ENCODE results near the gene RPGRIP1.
"Not testable (repeated sequence)": the region's sequence is repeated elsewhere in the genome, so short reads cannot be mapped to it uniquely, and the experiment has no call there.

Gene RPGRIP1

DNA sequence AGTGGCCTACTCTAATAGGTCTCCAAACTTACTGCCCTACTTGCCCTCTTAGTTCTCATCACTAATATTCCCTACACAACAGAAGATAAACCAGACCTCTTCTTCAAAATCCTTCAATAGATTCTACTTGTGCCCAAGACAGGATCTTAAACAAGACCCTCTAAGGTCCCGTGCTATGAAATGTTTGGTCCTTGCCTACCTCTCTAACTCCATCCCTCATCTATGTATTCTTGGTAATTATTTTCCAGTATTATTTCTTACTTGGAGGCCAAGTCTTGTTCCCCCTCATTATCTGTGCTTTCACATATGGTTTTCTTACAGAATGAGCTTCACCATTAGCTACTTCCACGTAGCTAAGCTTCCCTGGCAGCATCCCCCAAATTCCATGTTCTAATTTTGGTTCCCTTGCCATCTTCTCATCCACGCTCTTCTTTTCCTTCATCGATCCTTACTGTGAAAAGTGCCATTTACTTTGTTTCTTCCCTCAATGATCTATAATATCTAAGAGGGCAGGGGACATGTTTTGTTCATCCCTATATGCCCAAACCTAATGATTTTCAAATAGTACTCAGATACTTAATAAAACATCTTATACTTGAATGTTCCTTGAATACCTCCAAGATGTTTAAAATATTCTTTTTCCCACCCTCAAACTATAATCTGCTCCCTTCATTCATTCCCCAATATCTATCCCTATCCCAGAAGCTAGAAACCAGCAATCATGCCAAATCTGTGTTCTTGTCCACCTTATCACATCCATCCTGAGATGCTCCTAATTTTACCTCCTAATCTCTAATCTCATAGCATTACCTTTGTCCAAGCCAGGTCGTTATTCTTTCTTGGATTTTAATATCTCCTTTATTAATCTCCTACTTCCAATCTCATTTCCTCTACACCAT is 20.7 kb upstream of the RPGRIP1 start:
- no peak for DNase-seq

DNA sequence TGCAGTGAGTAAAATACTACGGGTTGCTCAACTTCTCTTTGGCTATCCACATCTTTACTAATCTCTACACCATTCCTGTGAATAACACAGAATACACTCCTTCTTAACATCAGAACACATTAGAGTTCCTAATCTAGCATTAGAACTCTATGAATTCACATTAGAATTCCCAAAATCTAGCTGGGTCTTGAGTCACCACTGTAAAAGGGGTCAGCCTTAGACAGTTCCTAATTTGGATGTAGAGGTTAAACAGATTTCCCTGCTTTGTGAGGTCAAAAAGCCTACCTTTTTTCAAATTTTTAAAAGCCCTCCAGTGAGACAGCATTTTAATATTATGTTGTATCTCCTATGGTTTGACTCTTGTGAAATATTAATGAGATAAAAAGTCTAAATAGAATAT is 18.1 kb upstream of the RPGRIP1 start:
- no peak for DNase-seq

DNA sequence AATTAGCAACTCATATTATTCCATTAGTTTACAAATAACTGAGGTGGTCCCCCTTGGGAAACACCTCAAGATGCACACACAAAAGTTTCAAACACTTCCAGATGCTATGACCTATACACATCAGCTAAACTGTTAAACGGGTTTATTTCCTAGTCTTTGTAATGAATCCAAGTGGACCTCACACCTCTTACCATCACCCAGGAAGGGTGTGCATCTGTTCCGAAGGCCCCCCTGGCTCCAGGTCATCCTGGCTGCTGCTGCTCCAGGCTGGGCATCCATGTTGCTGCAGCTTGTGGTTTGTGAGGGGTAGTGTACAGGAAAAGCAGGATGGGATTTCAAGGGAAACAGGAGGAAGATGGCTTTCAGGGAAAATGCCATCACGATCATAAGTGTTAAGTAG is 17.5 kb upstream of the RPGRIP1 start:
- no peak for DNase-seq

DNA sequence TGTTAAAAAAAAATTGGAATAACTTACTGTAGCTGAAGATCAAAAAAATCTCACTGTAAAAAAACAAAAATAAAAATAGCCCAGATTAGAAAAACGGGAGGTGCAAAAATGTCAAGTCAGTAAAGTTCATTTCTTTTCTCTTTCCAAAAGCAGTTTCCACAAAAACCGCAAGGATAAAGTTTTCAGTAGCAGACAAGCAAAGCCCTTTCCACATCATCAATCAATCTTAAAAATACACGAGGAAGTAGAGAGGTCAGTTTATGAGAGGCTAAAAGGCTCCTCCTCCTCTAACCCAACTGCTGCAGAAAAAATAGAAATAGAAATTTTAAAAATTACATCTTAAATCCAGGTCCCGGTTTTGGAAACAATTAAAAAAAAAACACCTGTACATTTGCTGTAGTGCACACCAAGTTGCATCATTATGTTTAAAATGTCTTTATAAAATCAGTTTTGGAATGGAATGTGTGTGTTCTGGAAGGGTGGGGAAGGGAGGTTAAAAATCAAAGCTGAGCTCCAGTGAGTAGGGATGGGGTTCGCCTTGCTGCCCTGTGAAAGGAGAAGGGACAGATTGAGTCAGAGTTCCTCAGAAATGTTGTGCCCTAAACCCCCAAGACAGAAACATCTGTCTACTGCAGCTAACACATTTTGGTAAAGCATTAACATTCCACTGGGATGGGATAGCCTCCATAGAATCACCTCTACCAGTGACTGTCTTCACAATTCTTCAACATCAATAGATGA is 16.4 kb upstream of the RPGRIP1 start:
- no peak for DNase-seq

DNA sequence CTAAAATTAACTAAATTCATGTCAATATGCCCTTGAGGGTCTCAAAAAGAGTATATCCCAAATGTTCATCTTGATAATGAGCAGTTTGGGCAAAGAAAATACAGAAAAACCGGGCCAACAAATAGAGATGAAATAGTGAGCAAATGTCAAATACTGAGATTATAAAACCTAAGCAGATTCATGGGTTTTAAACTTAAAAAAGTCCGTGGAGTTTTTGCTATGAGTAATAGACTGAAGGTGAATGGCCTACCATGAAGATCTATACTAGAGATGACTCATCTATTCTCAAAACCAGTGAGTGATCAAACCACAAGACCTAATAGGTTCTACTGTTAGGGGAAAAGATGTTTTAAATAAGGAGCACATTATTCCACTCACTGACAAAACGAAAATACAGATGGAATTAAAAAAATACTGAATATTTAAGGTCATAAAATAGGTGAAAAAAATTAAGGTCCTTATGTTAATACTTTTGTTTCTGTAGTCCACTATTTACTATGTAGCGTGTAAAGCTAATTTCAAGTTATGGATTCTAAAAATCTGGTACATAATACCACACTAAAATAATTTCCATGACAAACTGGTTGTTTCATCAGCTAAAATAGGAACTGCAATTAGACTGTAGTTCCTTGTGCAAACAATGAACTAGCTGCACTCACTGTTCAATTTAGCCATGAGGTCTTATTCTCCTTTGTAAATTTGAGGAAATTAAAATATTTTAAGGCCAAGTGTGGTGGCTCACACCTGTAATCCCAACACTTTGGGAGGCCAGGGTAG is 15.7 kb upstream of the RPGRIP1 start:
- DNase-seq: no peak

DNA sequence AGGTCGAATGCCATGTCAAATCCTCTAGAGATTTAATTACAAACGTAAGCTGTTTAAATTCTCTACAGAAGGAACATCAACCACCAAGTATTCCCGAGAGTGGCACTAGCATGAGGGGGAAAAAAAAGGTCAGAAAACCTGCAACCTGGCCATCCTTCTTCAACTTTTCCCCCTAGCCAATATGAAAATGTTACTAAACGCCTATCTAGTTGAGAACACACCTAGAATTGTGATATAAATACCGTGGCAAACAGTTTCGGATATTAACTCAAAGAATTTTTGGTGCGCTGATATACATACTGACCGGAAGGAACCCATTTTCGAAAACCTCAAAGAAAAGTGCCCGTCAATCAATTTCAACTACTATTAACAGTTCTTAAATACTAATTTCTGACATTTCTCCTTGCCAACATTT is 12.4 kb upstream of the RPGRIP1 start:
- DNase-seq: no peak

DNA sequence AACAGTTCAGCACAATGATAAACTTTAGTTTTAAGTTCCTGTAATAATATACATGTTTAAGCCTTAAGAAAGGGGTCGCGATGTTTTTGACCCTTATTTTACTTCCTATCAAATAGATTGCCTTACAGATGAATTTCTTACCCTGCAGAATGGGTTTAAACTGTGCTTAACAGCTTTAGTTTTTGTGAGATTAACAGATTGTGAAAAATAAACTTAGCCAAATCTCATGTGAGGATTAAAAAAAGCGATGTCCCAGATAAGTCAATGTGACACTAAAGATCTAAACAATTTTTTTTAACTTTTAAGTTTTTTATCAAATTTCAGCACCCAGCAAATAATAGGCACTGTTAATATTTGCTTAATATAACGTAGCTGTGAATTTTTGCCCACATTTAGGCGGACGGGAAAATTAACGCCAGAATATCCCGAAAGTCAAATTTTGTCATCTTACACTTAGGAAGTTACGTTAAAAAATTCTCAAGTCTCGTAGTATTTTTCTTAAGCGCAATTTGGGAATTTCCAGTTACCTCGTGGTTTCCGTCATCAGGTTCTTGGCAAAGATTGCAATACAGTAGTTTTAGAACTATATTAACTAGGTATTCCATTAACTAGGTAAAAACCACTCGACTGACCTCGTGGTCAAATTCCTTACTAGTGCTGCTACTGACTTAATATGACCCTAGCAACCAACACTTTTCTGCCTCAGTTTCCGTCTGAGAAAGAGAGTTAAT is 11.8 kb upstream of the RPGRIP1 start:
- DNase-seq: peak; percentile 30

DNA sequence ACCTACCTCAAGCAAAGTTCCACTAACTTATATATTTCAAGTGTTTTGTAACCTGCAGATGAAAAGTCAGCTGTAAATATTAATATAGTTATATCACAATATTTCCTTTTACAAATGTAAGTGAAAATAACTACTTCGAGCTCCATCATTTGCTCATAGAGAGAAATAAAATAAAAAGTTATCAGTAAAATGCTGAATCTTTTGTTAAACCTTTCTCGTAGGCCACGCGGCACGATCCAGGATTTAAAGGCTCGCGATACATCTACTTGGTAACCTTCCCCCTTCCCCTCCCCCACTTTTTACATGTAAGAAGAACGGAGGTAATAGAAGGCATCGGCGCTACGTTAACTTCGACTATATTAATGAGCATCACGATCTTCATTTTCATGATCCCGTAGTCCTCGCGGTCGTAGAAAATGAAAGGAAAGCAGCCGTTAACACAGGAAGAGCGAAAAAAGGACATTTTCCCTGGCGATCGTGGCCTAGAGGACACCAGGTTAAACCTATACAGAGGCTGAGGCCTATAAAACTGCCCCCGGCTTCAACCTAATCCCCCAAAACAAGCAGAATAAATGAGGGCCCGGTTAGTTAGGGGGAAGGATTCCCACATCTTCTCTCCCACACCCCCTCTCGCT is 11.1 kb upstream of the RPGRIP1 start:
- peak; percentile 61 for DNase-seq

DNA sequence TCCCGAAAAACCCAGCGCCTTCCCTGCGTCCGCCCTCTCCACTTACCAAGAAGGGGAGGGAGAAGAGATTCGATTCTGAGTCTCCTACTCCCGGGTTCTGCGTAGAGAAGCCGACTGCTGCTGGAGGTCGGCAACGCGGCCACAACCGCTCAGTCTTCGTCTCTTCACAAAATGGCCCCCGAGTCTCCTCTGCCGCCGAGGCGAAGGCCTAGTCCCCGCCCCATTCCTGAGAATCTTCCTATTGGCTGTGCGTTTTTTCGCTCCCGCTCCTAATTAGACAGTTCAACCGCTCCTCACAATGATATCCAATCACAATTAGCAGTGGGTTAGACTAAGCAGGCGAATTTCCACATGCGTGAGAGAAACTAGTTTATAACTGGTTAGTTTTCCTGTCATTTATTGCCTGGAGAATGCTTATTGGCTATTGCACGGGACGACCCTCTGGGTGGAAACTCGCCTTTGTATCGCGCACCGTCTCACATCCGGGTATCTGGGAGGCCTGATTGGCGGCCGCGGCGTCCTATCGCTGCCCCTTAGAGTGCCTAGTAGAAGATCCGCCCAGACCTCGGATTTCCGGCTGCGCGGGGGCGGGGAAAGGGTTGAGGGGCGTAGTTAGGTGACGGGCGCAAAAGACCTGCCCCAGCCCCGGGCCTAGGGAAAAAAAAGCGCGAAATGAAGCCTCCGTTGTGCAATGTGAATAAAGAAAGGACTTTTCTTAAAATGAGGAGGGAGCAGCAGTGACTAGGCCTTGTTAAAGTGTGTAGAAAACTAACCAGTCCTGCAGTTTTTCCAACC is 10.4 kb upstream of the RPGRIP1 start, which contains the start of gene HNRNPC:
HNRNPC (minus strand) TSS at position 191 of the 795 bp plus-strand sequence. CDS start 35,249 bp downstream, outside the sequence.
- peak; percentile 100 for DNase-seq

DNA sequence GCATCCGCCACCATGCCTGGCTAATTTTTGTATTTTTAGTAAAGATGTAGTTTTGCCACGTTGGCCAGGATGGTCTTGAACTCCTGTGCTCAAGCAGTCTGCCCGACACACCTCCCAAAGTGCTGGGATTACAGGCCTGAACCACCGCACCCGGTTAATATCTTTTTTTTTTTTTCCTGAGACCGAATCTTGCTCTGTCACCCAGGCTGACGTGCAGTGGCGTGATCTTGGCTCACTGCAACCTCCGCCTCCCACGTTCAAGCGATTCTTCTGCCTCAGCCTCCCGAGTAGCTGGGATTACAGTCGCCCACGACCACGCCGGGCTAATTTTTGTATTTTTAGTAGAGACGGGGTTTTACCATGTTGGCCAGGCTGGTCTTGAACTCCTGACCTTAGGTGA is 7.2 kb upstream of the RPGRIP1 start:
- not testable (repeated sequence) for DNase-seq

DNA sequence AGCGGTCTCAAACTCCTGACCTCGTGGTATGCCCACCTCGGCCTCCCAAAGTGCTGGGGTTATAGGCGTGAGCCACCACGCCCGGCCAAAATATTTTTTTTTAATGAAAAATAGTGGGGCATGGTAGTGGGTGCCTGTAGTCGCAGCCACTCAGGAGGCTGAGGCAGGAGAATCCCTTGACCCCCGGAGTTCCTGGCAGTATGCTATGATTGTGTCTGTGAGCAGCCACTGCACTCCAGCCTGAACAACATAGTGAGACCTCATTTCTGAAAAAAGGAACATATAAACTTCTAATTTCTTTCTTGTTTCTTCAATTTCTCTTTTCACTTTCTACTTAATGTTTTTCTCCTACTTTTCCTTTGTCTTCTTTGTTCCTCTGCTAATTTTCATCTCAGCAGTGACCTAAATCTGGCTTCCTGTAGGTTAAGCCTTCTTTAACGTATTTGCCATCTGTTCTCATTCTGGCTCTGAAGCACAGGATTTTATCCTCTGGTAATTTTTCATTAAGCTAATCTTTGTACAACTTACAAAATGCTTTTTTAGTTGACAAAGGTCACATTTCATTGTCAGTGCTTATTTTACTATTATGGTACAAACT is 4.5 kb upstream of the RPGRIP1 start:
- DNase-seq: no peak

DNA sequence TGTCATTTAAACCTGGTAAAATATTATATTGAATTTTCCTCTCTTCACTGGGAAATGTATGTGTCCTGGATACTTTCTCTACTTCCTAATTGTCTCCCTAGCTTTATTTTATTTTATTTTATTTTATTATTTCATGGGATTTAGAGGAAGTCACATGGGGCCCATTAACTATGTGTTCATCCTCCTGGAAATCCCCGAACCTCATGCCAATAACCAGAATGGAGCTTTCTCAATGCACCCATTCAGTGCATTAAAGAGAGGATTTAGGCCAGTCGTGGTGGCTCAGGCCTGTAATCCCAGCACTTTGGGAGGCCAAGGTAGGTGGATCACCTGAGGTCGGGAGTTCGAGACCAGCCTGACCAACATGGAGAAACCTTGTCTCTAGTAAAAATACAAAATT is 1.3 kb upstream of the RPGRIP1 start:
- DNase-seq: no peak

DNA sequence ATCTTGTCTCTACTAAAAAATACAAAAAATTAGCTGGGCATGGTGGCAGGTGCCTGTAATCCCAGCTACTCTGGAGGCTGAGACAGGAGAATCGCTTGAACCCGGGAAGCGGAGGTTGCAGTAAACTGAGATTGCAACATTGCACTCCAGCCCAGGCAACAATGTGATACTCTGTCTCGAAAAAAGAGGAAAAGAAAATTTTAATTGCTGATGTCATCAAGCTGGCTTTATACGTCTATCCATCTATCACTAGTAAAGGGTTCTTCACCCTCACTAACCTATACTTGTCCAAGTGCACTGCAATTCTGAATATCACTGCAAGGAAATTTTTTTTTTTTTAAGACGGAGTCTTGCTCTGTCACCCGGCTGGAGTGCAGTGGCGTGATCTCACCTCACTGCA is 2.0 kb downstream of the RPGRIP1 start:
- not testable (repeated sequence) for DNase-seq

DNA sequence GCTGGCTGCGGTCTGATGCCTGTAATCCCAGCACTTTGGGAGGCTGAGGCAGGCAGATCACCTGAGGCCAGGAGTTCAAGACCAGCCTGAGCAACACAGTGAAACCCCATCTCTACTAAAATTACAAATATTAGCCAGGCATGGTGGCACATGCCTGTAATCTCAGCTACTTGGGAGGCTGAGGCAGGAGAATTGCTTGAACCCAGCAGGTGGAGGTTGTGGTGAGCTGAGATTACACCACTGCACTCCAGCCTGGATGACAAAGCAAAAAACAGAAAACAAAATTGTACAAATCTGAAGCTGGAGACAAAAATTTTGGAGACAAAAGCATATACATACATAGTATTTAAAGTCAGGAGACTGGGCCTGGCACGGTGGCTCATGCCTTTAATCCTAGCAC is 6.6 kb downstream of the RPGRIP1 start:
- DNase-seq: not testable (repeated sequence)

DNA sequence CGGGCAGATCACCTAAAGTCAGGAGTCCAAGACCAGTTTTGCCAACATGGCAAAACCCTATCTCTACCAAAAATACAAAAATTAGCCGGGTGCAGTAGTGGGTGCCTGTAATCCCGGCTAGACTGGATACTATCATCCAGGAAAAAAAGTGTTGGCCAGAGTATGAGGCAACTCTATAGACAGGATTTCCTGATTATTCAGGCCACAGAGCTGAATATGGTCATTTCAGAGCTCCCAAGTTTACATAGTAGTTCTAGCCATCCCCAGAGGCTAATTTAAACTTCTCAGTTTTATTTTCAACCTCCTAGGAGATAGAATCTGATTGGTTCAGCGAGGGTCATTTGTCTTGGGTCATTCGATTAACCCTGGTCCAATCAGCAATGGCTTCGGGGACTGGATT is 7.3 kb downstream of the RPGRIP1 start:
- DNase-seq: no peak

DNA sequence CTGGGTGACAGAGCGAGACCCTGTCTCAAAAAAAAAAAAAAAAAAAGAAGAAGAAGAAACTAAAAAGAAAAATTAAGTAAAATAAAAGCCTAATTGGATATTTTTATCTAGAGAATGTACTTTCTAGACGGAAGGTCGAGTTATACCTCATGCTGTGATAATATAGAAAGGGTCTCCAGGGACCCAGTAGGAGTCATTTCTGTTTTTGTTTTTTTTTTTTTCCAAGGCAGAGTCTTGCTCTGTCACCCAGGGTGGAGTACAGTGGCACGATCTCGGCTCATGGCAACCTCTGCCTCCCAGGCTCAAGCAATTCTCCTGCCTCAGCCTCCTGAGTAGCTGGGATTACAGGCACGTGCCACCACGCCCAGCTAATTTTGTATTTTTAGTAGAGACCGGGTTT is 14.1 kb downstream of the RPGRIP1 start:
- not testable (repeated sequence) for DNase-seq

DNA sequence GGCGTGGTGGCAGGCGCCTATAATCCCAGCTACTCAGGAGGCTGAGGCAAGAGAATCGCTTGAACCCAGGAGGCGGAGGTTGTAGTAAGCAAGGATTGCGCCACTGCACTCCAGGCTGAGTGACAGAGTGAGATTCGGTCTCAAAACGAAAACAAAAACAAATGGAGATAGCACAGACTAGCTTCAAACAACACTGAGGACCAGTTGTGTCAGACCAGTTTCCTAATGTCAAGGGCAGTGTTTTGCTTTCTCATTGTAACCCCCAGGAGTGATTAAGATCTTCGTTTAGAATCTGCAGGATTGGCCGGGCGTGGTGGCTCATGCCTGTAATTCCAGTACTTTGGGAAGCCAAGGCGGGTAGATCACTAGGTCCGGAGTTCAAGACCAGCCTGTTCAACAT is 18.5 kb downstream of the RPGRIP1 start:
- DNase-seq: no peak

DNA sequence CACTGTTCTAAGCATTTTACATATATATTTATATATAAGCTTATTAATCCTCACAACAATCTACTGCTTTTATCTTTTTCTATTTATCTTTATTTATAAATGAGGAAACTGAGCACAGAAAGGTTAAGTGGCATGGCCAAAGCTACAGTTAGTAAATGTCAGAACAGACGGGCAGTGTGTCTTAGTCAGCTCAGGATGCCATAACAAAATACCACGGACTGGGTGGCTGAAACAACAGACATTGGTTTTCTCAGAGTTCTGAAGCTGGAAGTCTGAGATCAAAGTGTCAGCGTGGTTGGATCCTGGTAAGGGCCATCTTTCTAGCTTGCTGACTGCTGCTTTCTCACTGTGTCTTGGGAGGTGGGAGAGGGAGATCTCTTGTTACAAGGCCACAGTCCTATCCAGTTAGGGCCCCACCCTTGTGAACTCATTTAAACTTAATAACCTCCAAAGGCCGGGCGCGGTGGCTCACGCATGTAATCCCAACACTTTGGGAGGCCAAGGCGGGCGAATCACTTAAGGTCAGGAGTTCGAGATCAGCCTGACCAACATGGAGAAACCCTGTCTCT is 19.8 kb downstream of the RPGRIP1 start:
- no peak for DNase-seq

DNA sequence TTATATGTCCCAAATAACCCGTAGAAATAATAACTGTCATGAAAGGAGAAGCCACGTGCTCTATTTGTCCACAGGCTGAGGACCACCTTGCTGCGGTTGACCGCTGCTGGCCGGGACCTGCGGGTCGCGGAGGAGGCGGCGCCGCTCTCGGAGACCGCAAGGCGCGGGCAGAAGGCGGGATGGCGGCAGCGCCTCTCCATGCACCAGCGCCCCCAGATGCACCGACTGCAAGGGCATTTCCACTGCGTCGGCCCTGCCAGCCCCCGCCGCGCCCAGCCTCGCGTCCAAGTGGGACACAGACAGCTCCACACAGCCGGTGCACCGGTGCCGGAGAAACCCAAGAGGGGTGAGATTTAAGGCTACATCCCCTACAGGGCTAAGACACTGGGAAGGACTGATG is 21.0 kb downstream of the RPGRIP1 start:
- peak; percentile 74 for DNase-seq
